HG03457 (cell line): ENCODE measurements around the gene PAQR3.
"Not testable (repeated sequence)": the region's sequence is repeated elsewhere in the genome, so short reads cannot be mapped to it uniquely, and the experiment has no call there.

Experiments used
- ATAC-seq: cut with Tn5 transposase; IDR thresholded peaks from one replicate; pipeline ENCODE4 v1.9.1; 2021; ENCODE audit warnings: moderate number of reproducible peaks; ENCODE audit not compliant: unreplicated experiment

Gene PAQR3

GRCh38 chr4:78930016-78930629, 9.1 kb downstream of the PAQR3 start:
- no peak for ATAC-seq

GRCh38 chr4:78928835-78929234, 10.4 kb downstream of the PAQR3 start:
- ATAC-seq, result no peak

GRCh38 chr4:78926826-78927225, 12.4 kb downstream of the PAQR3 start:
- no peak for ATAC-seq

GRCh38 chr4:78923464-78924312, 15.6 kb downstream of the PAQR3 start:
- ATAC-seq, result no peak

GRCh38 chr4:78922207-78922606, 17.0 kb downstream of the PAQR3 start:
- ATAC-seq, result no peak

- no peak for ATAC-seq
Observed at GRCh38 chr4:78910612-78911011, 28.6 kb downstream of the PAQR3 start.

- ATAC-seq, result not testable (repeated sequence)
Observed at GRCh38 chr4:78908974-78909373, 30.3 kb downstream of the PAQR3 start.

- no peak for ATAC-seq
Observed at GRCh38 chr4:78907638-78908037, 31.6 kb downstream of the PAQR3 start.

- no peak for ATAC-seq
Observed at GRCh38 chr4:78904143-78904542, 35.1 kb downstream of the PAQR3 start.

- ATAC-seq, result no peak
Observed at GRCh38 chr4:78902298-78902697, 36.9 kb downstream of the PAQR3 start.

GRCh38 chr4:78901882-78902281, 37.4 kb downstream of the PAQR3 start:
- ATAC-seq, result no peak

GRCh38 chr4:78899302-78899701, 39.9 kb downstream of the PAQR3 start:
- no peak for ATAC-seq

GRCh38 chr4:78889955-78890354, 49.3 kb downstream of the PAQR3 start:
- no peak for ATAC-seq

GRCh38 chr4:78885598-78885997, 53.6 kb downstream of the PAQR3 start:
- no peak for ATAC-seq

- no peak for ATAC-seq
Observed at GRCh38 chr4:78880874-78881492, 58.3 kb downstream of the PAQR3 start.

GRCh38 chr4:78878031-78878430, 61.2 kb downstream of the PAQR3 start:
- no peak for ATAC-seq

GRCh38 chr4:78876568-78877320, 62.5 kb downstream of the PAQR3 start:
- no peak for ATAC-seq

GRCh38 chr4:78870056-78870455, 69.2 kb downstream of the PAQR3 start:
- no peak for ATAC-seq

- ATAC-seq, result not testable (repeated sequence)
Observed at GRCh38 chr4:78868712-78869111, 70.5 kb downstream of the PAQR3 start.

GRCh38 chr4:78865451-78865850, 73.8 kb downstream of the PAQR3 start:
- no peak for ATAC-seq

GRCh38 chr4:78864405-78865024, 74.7 kb downstream of the PAQR3 start:
- no peak for ATAC-seq
